Uterus (tissue), 4 donors: ENCODE results near the gene PTPRN2. TPM values are rescaled to one million over a fixed set of nuclear protein-coding genes. Genes with fewer than 3 reads are reported as not detected.
A peak's percentile ranks its signal among the peaks of the same experiment; 100 is the strongest.

Source experiments
- DNase-seq, 2 donors: peaks; one replicate each; pipeline ENCODE4 v3.0.0-alpha.2; 2019 to 2020
- H3K27ac ChIP-seq, 2 donors: fragments of 200-600 bp; sonication (generic); 1 replicate in 1 of 2; 2 replicates in 1 of 2; pipeline ENCODE4 v1.5.1; 2016 to 2018
- H3K27me3 ChIP-seq, 2 donors: fragments of 200-600 bp; sonication (generic); one replicate each; pipeline ENCODE4 v1.5.1; 2018 to 2019; ENCODE audit warnings: control low read depth in 1 of 2
- H3K36me3 ChIP-seq, 2 donors: fragments of 200-600 bp; sonication (generic); one replicate each; pipeline ENCODE4 v1.5.1; 2019; ENCODE audit warnings: control low read depth in 1 of 2
- H3K4me1 ChIP-seq, 2 donors: fragments of 200-600 bp; sonication (generic); one replicate each; pipeline ENCODE4 v1.5.1; 2018 to 2019; ENCODE audit warnings: control low read depth in 1 of 2
- H3K4me3 ChIP-seq, 2 donors: fragments of 200-600 bp; sonication (generic); 1 replicate in 1 of 2; 2 replicates in 1 of 2; pipeline ENCODE4 v1.5.1; 2018 to 2019; ENCODE audit warnings: mild to moderate bottlenecking in 1 of 2
- H3K9me3 ChIP-seq, 2 donors: fragments of 200-600 bp; sonication (generic); one replicate each; pipeline ENCODE4 v1.5.1; 2019; ENCODE audit warnings: control low read depth in 1 of 2
- POLR2A ChIP-seq, 2 donors: fragments of 450-650 bp; IDR thresholded peaks; one replicate each; pipeline ENCODE4 v1.6.1; 2016; ENCODE audit warnings: antibody characterized with exemption in 2 of 2, mild to moderate bottlenecking in 1 of 2, moderate library complexity in 1 of 2
- intact Hi-C: fragments of 100-400 bp; cut with DNase I; formaldehyde crosslinking; loops from one replicate; pipeline ENCODE4 v1.15.1; 2023; ENCODE audit warnings: low total_unique reads
- total RNA-seq, 4 donors: library from RNA; depleted of rRNA in 3 of 4; stranded (reverse); fragments of >200 nt in 3 of 4; gene quantifications; one replicate each; pipeline versions ENCODE4 v1.1.0 to v1.2.4, GENCODE V29; 2014 to 2023
- TF ChIP-seq, protein P1 (sequence below), 4 experiments: fragments of 200-600 bp in 2 of 4; fragments of 450-650 bp in 2 of 4; sonication (generic) in 2 of 4; IDR thresholded peaks; one replicate each; pipeline ENCODE4 v1.5.1; 2016 to 2019; ENCODE audit warnings: antibody characterized with exemption in 4 of 4, mild to moderate bottlenecking in 2 of 4, moderate library complexity in 1 of 4
- donor health status: DM: yes; HTN: yes; CAD: no.

PTPRN2 gene
- total RNA-seq, 4 donors from 2014 or later: 1.2 to 5.2 (median 2.3) TPM

- Histone ChIP-seq H3K4me1 (peaks cover 0 to 19% of the 10 kb centered on the region in 2 donors), H3K36me3 (no peaks in the 10 kb centered on the region), H3K4me3 (no peak overlapping the region), H3K27ac (no peak overlapping the region), H3K9me3 (no peaks in the 10 kb centered on the region), H3K27me3 (peaks cover 4 to 54% of the 10 kb centered on the region in 2 donors)
- intact Hi-C loops: no loop called here
- TF ChIP-seq POLR2A (IDR thresholded peaks at IDR 0.05): no peak
- TF ChIP-seq, protein P1, sequence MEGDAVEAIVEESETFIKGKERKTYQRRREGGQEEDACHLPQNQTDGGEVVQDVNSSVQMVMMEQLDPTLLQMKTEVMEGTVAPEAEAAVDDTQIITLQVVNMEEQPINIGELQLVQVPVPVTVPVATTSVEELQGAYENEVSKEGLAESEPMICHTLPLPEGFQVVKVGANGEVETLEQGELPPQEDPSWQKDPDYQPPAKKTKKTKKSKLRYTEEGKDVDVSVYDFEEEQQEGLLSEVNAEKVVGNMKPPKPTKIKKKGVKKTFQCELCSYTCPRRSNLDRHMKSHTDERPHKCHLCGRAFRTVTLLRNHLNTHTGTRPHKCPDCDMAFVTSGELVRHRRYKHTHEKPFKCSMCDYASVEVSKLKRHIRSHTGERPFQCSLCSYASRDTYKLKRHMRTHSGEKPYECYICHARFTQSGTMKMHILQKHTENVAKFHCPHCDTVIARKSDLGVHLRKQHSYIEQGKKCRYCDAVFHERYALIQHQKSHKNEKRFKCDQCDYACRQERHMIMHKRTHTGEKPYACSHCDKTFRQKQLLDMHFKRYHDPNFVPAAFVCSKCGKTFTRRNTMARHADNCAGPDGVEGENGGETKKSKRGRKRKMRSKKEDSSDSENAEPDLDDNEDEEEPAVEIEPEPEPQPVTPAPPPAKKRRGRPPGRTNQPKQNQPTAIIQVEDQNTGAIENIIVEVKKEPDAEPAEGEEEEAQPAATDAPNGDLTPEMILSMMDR (IDR thresholded peaks at IDR 0.05): no peak
- no peak for DNase-seq
Measured at GRCh38 chr7:157687845-157688532, 899.6 kb downstream of the PTPRN2 start.

GRCh38 chr7:157687158-157687557 lies 900.5 kb downstream of the PTPRN2 start:
- H3K27ac ChIP-seq: no peak overlapping the region
- H3K27me3 ChIP-seq: peaks cover 4 to 57% of the 10 kb centered on the region in 2 donors
- intact Hi-C loops: no loop called here
- peaks cover 0 to 19% of the 10 kb centered on the region in 2 donors for H3K4me1 ChIP-seq
- DNase-seq: no peak
- no peaks in the 10 kb centered on the region for H3K36me3 ChIP-seq
- H3K9me3 ChIP-seq: no peaks in the 10 kb centered on the region
- TF ChIP-seq POLR2A (IDR thresholded peaks at IDR 0.05): no peak
- TF ChIP-seq, protein P1 (IDR thresholded peaks at IDR 0.05): no peak
- no peak overlapping the region for H3K4me3 ChIP-seq

- no peaks in the 10 kb centered on the region for H3K36me3 ChIP-seq
- DNase-seq: no peak
- no peak overlapping the region for H3K4me3 ChIP-seq
- intact Hi-C loops: no loop called here
- no peaks in the 10 kb centered on the region for H3K9me3 ChIP-seq
- peaks cover 4 to 57% of the 10 kb centered on the region in 2 donors for H3K27me3 ChIP-seq
- peaks cover 0 to 19% of the 10 kb centered on the region in 2 donors for H3K4me1 ChIP-seq
- TF ChIP-seq POLR2A (IDR thresholded peaks at IDR 0.05): no peak
- TF ChIP-seq, protein P1 (IDR thresholded peaks at IDR 0.05): no peak
- no peak overlapping the region for H3K27ac ChIP-seq
Measured at GRCh38 chr7:157686285-157686894, 901.2 kb downstream of the PTPRN2 start.

GRCh38 chr7:157685430-157686284 lies 902.0 kb downstream of the PTPRN2 start:
- DNase-seq: peak in 1 of 2 donors; percentile 3
- TF ChIP-seq, protein P1 (IDR thresholded peaks at IDR 0.05): no peak
- TF ChIP-seq POLR2A (IDR thresholded peaks at IDR 0.05): no peak
- peaks cover 0 to 19% of the 10 kb centered on the region in 2 donors for H3K4me1 ChIP-seq
- H3K4me3 ChIP-seq: no peak overlapping the region
- no peaks in the 10 kb centered on the region for H3K36me3 ChIP-seq
- no peak overlapping the region for H3K27ac ChIP-seq
- H3K9me3 ChIP-seq: no peaks in the 10 kb centered on the region
- peaks cover 4 to 57% of the 10 kb centered on the region in 2 donors for H3K27me3 ChIP-seq
- intact Hi-C loops: no loop called here
